ENCODE data around the gene IL36RN.

GRCh38 chr2:113076954-113077669, 18.1 kb downstream of the IL36RN start:
- no peak for TF ChIP-seq CTCF (IDR thresholded peaks at IDR 0.05)
- no peak for TF ChIP-seq POLR2A (IDR thresholded peaks at IDR 0.05)

All from right lobe of liver (tissue), 4 donors.